SK-N-SH treated with all-trans-retinoic acid at 6 μM for 48 hours (cell line): Measurements from ENCODE around the gene HAUS8.

ENCODE experiments used
- ATAC-seq: fragments of 200-7000 bp; cut with Tn5 transposase; 3 replicates; pipeline ENCODE4 v1.9.1; 2020; ENCODE audit warnings: mild to moderate bottlenecking, moderate library complexity
- BACH2 ChIP-seq: fragments of 250-450 bp; sonication (Bioruptor Pico); IDR thresholded peaks from 2 replicates; pipeline ENCODE4 v1.9.0; 2021; ENCODE audit warnings: mild to moderate bottlenecking, borderline replicate concordance
- ESRRG ChIP-seq: fragments of 250-450 bp; sonication (Bioruptor Pico); IDR thresholded peaks from 2 replicates; pipeline ENCODE4 v1.6.1; 2021; ENCODE audit warnings: mild to moderate bottlenecking
- GLIS3 ChIP-seq: fragments of 250-450 bp; sonication (Bioruptor Pico); IDR thresholded peaks from 2 replicates; pipeline ENCODE4 v1.5.0; 2020; ENCODE audit warnings: mild to moderate bottlenecking, moderate library complexity
- ISL1 ChIP-seq: fragments of 250-450 bp; sonication (Bioruptor Pico); IDR thresholded peaks from 2 replicates; pipeline ENCODE4 v2.1.2; 2022; ENCODE audit warnings: mild to moderate bottlenecking, moderate library complexity
- OSR1 ChIP-seq: fragments of 250-450 bp; sonication (Bioruptor Pico); IDR thresholded peaks from 2 replicates; pipeline ENCODE4 v1.8.0; 2022; ENCODE audit warnings: moderate library complexity, mild to moderate bottlenecking, inconsistent platforms
- SNAI2 ChIP-seq: fragments of 250-450 bp; sonication (Bioruptor Pico); IDR thresholded peaks from 2 replicates; pipeline ENCODE4 v1.5.0; 2020; ENCODE audit warnings: mild to moderate bottlenecking, moderate library complexity
- TCF4 ChIP-seq: fragments of 250-450 bp; sonication (Bioruptor Pico); IDR thresholded peaks from 2 replicates; pipeline ENCODE4 v1.8.0; 2021; ENCODE audit warnings: mild to moderate bottlenecking, moderate library complexity, borderline replicate concordance
- TOX ChIP-seq: fragments of 250-450 bp; sonication (Bioruptor Pico); IDR thresholded peaks from 2 replicates; pipeline ENCODE4 v1.8.0; 2021; ENCODE audit warnings: mild to moderate bottlenecking, moderate library complexity, borderline replicate concordance
- ZC3H10 ChIP-seq: fragments of 250-450 bp; sonication (Bioruptor Pico); IDR thresholded peaks from 2 replicates; pipeline ENCODE4 v1.5.1; 2021; ENCODE audit warnings: mild to moderate bottlenecking, moderate library complexity
- ZFP3 ChIP-seq: fragments of 250-450 bp; sonication (Bioruptor Pico); IDR thresholded peaks from 2 replicates; pipeline ENCODE4 v1.5.0; 2020; ENCODE audit warnings: mild to moderate bottlenecking, moderate library complexity
- ZFP30 ChIP-seq: fragments of 450-650 bp; formaldehyde crosslinking; IDR thresholded peaks from 2 replicates; pipeline ENCODE4 v1.5.0; 2022; ENCODE audit warnings: mild to moderate bottlenecking, moderate library complexity
- ZNF565 ChIP-seq: fragments of 450-650 bp; formaldehyde crosslinking; conservative IDR thresholded peaks from 2 replicates; pipeline ENCODE4 v1.5.0; 2020; ENCODE audit warnings: low read depth, mild to moderate bottlenecking, moderate library complexity
- ZNF70 ChIP-seq: fragments of 450-650 bp; formaldehyde crosslinking; IDR thresholded peaks from 2 replicates; pipeline ENCODE4 v1.5.0; 2020; ENCODE audit warnings: mild to moderate bottlenecking, moderate library complexity
- ZNF8 ChIP-seq: fragments of 450-650 bp; formaldehyde crosslinking; IDR thresholded peaks from 2 replicates; pipeline ENCODE4 v1.5.0; 2020; ENCODE audit warnings: mild to moderate bottlenecking, moderate library complexity
- TF ChIP-seq, protein P1 (sequence below): fragments of 250-450 bp; sonication (Bioruptor Pico); IDR thresholded peaks from 2 replicates; pipeline ENCODE4 v1.5.0; 2020; ENCODE audit warnings: mild to moderate bottlenecking, moderate library complexity
- TF ChIP-seq, protein P2 (sequence below): fragments of 250-450 bp; sonication (Bioruptor Pico); IDR thresholded peaks from 2 replicates; pipeline ENCODE4 v1.5.1; 2020; ENCODE audit warnings: low read depth, mild to moderate bottlenecking, moderate library complexity
- TF ChIP-seq, protein P3 (sequence below): fragments of 250-450 bp; sonication (Bioruptor Pico); IDR thresholded peaks from 2 replicates; pipeline ENCODE4 v1.8.0; 2020; ENCODE audit warnings: mild to moderate bottlenecking, moderate library complexity, borderline replicate concordance
- TF ChIP-seq, protein P4 (sequence below): fragments of 250-450 bp; sonication (Bioruptor Pico); IDR thresholded peaks from 2 replicates; pipeline ENCODE4 v1.8.0; 2021; ENCODE audit warnings: low read depth, mild to moderate bottlenecking, moderate library complexity, borderline replicate concordance

HAUS8 gene

GRCh38 chr19:17109962-17110598 lies 34.8 kb upstream of the HAUS8 start:
- TF ChIP-seq ESRRG (CRISPR knock-in tag) (no peak), ZNF565 (CRISPR knock-in tag) (no peak), TOX (CRISPR knock-in tag) (no peak), ZFP3 (no peak)
- TF ChIP-seq, protein P1, sequence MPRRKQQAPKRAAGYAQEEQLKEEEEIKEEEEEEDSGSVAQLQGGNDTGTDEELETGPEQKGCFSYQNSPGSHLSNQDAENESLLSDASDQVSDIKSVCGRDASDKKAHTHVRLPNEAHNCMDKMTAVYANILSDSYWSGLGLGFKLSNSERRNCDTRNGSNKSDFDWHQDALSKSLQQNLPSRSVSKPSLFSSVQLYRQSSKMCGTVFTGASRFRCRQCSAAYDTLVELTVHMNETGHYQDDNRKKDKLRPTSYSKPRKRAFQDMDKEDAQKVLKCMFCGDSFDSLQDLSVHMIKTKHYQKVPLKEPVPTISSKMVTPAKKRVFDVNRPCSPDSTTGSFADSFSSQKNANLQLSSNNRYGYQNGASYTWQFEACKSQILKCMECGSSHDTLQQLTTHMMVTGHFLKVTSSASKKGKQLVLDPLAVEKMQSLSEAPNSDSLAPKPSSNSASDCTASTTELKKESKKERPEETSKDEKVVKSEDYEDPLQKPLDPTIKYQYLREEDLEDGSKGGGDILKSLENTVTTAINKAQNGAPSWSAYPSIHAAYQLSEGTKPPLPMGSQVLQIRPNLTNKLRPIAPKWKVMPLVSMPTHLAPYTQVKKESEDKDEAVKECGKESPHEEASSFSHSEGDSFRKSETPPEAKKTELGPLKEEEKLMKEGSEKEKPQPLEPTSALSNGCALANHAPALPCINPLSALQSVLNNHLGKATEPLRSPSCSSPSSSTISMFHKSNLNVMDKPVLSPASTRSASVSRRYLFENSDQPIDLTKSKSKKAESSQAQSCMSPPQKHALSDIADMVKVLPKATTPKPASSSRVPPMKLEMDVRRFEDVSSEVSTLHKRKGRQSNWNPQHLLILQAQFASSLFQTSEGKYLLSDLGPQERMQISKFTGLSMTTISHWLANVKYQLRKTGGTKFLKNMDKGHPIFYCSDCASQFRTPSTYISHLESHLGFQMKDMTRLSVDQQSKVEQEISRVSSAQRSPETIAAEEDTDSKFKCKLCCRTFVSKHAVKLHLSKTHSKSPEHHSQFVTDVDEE (CRISPR knock-in tag) = no peak
- TF ChIP-seq, all 23 proteins: peak for 0
- no peak for ATAC-seq

DNA sequence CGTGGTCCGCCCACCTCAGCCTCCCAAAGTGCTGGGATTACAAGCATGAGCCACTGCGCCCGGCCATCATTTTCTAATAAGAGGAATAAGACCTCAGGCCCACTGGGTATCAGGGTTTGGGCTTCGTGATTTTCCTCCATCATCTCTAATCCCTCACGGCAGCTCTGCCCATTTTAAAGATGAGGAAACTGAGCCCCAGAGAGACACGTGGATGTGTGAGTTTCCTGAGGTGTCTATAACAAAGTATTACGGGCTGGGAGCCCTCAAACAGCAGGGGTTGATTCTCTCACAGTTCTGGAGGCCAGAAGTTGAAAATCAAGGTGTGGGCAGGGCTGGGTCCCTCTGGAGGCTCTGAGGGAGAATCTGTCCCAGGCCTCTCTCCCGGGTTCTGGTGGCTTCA lies 34.0 kb upstream of the HAUS8 start:
- TF ChIP-seq BACH2 = no peak
- TF ChIP-seq, protein P2, sequence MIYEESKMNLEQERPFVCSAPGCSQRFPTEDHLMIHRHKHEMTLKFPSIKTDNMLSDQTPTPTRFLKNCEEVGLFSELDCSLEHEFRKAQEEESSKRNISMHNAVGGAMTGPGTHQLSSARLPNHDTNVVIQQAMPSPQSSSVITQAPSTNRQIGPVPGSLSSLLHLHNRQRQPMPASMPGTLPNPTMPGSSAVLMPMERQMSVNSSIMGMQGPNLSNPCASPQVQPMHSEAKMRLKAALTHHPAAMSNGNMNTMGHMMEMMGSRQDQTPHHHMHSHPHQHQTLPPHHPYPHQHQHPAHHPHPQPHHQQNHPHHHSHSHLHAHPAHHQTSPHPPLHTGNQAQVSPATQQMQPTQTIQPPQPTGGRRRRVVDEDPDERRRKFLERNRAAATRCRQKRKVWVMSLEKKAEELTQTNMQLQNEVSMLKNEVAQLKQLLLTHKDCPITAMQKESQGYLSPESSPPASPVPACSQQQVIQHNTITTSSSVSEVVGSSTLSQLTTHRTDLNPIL (CRISPR knock-in tag) = no peak
- no peak for TF ChIP-seq ISL1
- TF ChIP-seq, protein P3, sequence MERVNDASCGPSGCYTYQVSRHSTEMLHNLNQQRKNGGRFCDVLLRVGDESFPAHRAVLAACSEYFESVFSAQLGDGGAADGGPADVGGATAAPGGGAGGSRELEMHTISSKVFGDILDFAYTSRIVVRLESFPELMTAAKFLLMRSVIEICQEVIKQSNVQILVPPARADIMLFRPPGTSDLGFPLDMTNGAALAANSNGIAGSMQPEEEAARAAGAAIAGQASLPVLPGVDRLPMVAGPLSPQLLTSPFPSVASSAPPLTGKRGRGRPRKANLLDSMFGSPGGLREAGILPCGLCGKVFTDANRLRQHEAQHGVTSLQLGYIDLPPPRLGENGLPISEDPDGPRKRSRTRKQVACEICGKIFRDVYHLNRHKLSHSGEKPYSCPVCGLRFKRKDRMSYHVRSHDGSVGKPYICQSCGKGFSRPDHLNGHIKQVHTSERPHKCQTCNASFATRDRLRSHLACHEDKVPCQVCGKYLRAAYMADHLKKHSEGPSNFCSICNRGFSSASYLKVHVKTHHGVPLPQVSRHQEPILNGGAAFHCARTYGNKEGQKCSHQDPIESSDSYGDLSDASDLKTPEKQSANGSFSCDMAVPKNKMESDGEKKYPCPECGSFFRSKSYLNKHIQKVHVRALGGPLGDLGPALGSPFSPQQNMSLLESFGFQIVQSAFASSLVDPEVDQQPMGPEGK (CRISPR knock-in tag) = no peak
- TF ChIP-seq ZFP3 = no peak
- TF ChIP-seq ZC3H10 (CRISPR knock-in tag) = no peak
- TF ChIP-seq ESRRG (CRISPR knock-in tag) = no peak
- TF ChIP-seq ZFP30 (CRISPR knock-in tag) = no peak
- TF ChIP-seq OSR1 = no peak
- TF ChIP-seq GLIS3 (CRISPR knock-in tag) = no peak
- TF ChIP-seq, protein P1 (CRISPR knock-in tag) = no peak
- no peak for TF ChIP-seq TOX (CRISPR knock-in tag)
- TF ChIP-seq, protein P4, sequence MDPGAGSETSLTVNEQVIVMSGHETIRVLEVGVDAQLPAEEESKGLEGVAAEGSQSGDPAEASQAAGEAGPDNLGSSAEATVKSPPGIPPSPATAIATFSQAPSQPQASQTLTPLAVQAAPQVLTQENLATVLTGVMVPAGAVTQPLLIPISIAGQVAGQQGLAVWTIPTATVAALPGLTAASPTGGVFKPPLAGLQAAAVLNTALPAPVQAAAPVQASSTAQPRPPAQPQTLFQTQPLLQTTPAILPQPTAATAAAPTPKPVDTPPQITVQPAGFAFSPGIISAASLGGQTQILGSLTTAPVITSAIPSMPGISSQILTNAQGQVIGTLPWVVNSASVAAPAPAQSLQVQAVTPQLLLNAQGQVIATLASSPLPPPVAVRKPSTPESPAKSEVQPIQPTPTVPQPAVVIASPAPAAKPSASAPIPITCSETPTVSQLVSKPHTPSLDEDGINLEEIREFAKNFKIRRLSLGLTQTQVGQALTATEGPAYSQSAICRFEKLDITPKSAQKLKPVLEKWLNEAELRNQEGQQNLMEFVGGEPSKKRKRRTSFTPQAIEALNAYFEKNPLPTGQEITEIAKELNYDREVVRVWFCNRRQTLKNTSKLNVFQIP = no peak
- TF ChIP-seq ZNF565 (CRISPR knock-in tag) = no peak
- no peak for TF ChIP-seq SNAI2
- TF ChIP-seq ZNF8 (CRISPR knock-in tag) = no peak
- TF ChIP-seq TCF4 (CRISPR knock-in tag) = no peak
- no peak for TF ChIP-seq ZNF70 (CRISPR knock-in tag)
- ATAC-seq = no peak

DNA sequence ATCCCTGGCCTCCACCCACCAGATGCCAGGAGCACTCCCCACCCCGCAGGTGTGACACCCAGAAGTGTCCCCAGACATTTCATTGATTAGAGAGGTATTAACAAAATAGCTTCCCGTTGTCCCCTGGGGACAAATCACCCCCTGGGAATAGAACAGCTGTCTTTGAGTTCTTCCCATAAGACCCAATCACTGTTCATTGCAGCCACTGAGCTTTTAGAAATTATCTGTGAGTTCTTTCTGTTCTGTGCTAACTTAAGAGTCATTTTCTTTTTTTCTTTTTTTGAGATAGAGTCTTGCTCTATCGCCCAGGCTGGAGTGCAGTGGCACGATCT lies 33.2 kb upstream of the HAUS8 start:
- TF ChIP-seq SNAI2 = no peak
- TF ChIP-seq TOX (CRISPR knock-in tag) = no peak
- no peak for TF ChIP-seq OSR1
- TF ChIP-seq, protein P3 (CRISPR knock-in tag) = no peak
- TF ChIP-seq ZNF8 (CRISPR knock-in tag) = no peak
- no peak for TF ChIP-seq GLIS3 (CRISPR knock-in tag)
- no peak for TF ChIP-seq TCF4 (CRISPR knock-in tag)
- no peak for TF ChIP-seq ZNF565 (CRISPR knock-in tag)
- TF ChIP-seq, all 23 proteins: peak for 0

More for the DNA sequence above, 33.2 kb upstream of the HAUS8 start:
- no peak for ATAC-seq
